OCI-LY1 (cell line): ENCODE results near the gene CNTNAP5.

Experiments used
- H2AFZ ChIP-seq: fragments of 200-600 bp; sonication (generic), shearing (Covaris generic); 2 replicates; pipeline ENCODE4 v1.6.0; 2014; ENCODE audit warnings: antibody characterized with exemption, mild to moderate bottlenecking, low read length
- H3F3A ChIP-seq: fragments of 200-600 bp; sonication (generic), shearing (Covaris generic); 2 replicates; pipeline ENCODE4 v1.6.0; 2014; ENCODE audit warnings: mild to moderate bottlenecking, antibody characterized with exemption, low read length, moderate library complexity; ENCODE audit not compliant: insufficient read depth
- H3K27ac ChIP-seq: fragments of 200-600 bp; sonication (generic); 2 replicates; pipeline ENCODE4 v1.5.1; 2014; ENCODE audit warnings: low read length, mixed run types, mild to moderate bottlenecking, low read depth; ENCODE audit not compliant: poor library complexity, severe bottlenecking
- H3K27me3 ChIP-seq: fragments of 200-600 bp; sonication (generic); 2 replicates; pipeline ENCODE4 v1.6.0; 2014; ENCODE audit warnings: antibody characterized with exemption, mild to moderate bottlenecking, low read length, moderate library complexity; ENCODE audit not compliant: insufficient read depth
- H3K36me3 ChIP-seq: fragments of 200-600 bp; sonication (generic); 2 replicates; pipeline ENCODE4 v1.6.1; 2014; ENCODE audit warnings: mild to moderate bottlenecking, antibody characterized with exemption, low read length, moderate library complexity, mixed read lengths; ENCODE audit not compliant: insufficient read depth
- H3K4me1 ChIP-seq: fragments of 200-600 bp; sonication (generic); 2 replicates; pipeline ENCODE4 v1.5.1; 2014; ENCODE audit warnings: mild to moderate bottlenecking, low read length, moderate library complexity; ENCODE audit not compliant: insufficient read depth, severe bottlenecking
- H3K4me2 ChIP-seq: fragments of 200-600 bp; sonication (generic), shearing (Covaris generic); 2 replicates; pipeline ENCODE4 v1.6.1; 2014; ENCODE audit warnings: low read length
- H3K4me3 ChIP-seq: fragments of 200-600 bp; sonication (generic); 2 replicates; pipeline ENCODE4 v1.5.1; 2014; ENCODE audit warnings: low read length, low read depth, mild to moderate bottlenecking, mixed read lengths; ENCODE audit not compliant: poor library complexity, severe bottlenecking
- H3K79me2 ChIP-seq: fragments of 200-600 bp; shearing (Covaris generic); 2 replicates; pipeline ENCODE4 v1.6.1; 2016; ENCODE audit warnings: mixed run types, low read length, mixed read lengths; ENCODE audit not compliant: insufficient read depth
- H3K9ac ChIP-seq: fragments of 200-600 bp; sonication (generic), shearing (Covaris generic); 2 replicates; pipeline ENCODE4 v1.6.1; 2014; ENCODE audit warnings: mild to moderate bottlenecking, low read length, mixed read lengths
- H3K9me2 ChIP-seq: fragments of 200-600 bp; sonication (generic), shearing (Covaris generic); 2 replicates; pipeline ENCODE4 v1.6.1; 2014; ENCODE audit warnings: low read depth, mild to moderate bottlenecking, low read length, mixed read lengths
- H3K9me3 ChIP-seq: fragments of 200-600 bp; shearing (Covaris generic); 2 replicates; pipeline ENCODE4 v1.6.1; 2014; ENCODE audit warnings: low read length, mixed read lengths
- H4K20me1 ChIP-seq: fragments of 200-600 bp; sonication (generic), shearing (Covaris generic); 2 replicates; pipeline ENCODE4 v1.6.0; 2016; ENCODE audit warnings: mild to moderate bottlenecking, low read length; ENCODE audit not compliant: insufficient read depth
- EZH2 ChIP-seq: fragments of 200-600 bp; sonication (generic), shearing (Covaris generic); IDR thresholded peaks from 2 replicates; pipeline ENCODE4 v1.8.0; 2017; ENCODE audit warnings: borderline replicate concordance, mixed run types, mild to moderate bottlenecking, antibody characterized with exemption, low read length, moderate library complexity, mixed read lengths
- TF ChIP-seq, protein P1 (sequence below): fragments of 200-600 bp; sonication (generic), shearing (Covaris generic); IDR thresholded peaks from 2 replicates; pipeline ENCODE4 v1.5.1; 2017; ENCODE audit warnings: mild to moderate bottlenecking, antibody characterized with exemption, low read length, moderate library complexity, mixed read lengths

Gene CNTNAP5

DNA sequence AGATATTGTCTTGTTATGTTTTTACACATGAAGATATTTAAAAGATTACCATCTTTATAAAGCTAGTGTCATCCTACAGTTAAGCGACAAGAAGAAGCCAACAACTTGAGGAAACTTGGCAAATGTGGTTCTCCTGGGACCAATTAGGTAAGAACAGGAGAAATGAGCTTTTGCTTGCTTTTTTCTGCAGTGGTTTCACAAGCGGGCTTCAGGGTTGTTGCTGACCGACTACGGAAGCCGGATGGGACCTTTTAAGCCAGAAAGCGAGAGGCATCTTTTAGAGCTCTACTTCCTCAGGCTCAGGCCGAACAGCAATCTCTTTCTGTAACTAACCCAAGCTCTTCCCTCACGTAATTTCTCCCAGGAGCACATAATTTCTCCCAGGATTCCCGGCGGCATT is 256.5 kb downstream of the CNTNAP5 start:
- no peak for TF ChIP-seq EZH2
- TF ChIP-seq, protein P1, sequence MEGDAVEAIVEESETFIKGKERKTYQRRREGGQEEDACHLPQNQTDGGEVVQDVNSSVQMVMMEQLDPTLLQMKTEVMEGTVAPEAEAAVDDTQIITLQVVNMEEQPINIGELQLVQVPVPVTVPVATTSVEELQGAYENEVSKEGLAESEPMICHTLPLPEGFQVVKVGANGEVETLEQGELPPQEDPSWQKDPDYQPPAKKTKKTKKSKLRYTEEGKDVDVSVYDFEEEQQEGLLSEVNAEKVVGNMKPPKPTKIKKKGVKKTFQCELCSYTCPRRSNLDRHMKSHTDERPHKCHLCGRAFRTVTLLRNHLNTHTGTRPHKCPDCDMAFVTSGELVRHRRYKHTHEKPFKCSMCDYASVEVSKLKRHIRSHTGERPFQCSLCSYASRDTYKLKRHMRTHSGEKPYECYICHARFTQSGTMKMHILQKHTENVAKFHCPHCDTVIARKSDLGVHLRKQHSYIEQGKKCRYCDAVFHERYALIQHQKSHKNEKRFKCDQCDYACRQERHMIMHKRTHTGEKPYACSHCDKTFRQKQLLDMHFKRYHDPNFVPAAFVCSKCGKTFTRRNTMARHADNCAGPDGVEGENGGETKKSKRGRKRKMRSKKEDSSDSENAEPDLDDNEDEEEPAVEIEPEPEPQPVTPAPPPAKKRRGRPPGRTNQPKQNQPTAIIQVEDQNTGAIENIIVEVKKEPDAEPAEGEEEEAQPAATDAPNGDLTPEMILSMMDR, result no peak
- H3K27me3 ChIP-seq, result no peaks in the 10 kb centered on the region
- H3F3A ChIP-seq, result no peaks in the 10 kb centered on the region
- no peak overlapping the region for H3K27ac ChIP-seq
- H4K20me1 ChIP-seq, result no peaks in the 10 kb centered on the region
- no peaks in the 10 kb centered on the region for H3K36me3 ChIP-seq
- H3K4me2 ChIP-seq, result no peak overlapping the region
- H3K4me3 ChIP-seq, result no peak overlapping the region
- no peaks in the 10 kb centered on the region for H3K9me3 ChIP-seq
- H3K9ac ChIP-seq, result no peak overlapping the region
- no peaks in the 10 kb centered on the region for H3K4me1 ChIP-seq
- H2AFZ ChIP-seq, result no peak overlapping the region
- H3K9me2 ChIP-seq, result no peaks in the 10 kb centered on the region
- no peaks in the 10 kb centered on the region for H3K79me2 ChIP-seq

DNA sequence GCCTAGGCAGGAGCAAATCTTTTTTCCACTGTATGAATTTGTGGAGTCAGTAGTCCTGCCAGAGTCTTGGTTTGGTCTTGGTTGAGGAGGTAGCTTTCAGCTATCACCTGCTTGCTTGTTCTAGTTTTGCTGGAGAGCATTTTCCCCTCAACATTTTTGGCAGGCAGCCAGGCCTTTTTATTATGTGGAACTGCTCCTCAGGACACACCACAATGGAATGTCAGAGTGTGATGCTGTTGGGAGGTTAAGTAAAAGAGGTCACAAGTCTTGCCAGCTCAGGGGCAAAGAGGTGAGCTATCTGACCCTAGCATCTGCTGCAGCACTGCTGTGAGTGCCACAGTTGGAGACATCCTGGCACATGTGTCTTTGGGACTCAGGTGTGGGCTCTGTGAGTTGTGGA is 258.0 kb downstream of the CNTNAP5 start:
- H2AFZ ChIP-seq, result no peak overlapping the region
- no peaks in the 10 kb centered on the region for H4K20me1 ChIP-seq
- H3K27me3 ChIP-seq, result no peaks in the 10 kb centered on the region
- TF ChIP-seq, protein P1, result no peak
- TF ChIP-seq EZH2, result no peak
- H3K79me2 ChIP-seq, result no peaks in the 10 kb centered on the region
- H3K9me2 ChIP-seq, result no peaks in the 10 kb centered on the region
- no peak overlapping the region for H3K9ac ChIP-seq
- H3K9me3 ChIP-seq, result no peaks in the 10 kb centered on the region
- no peaks in the 10 kb centered on the region for H3K4me1 ChIP-seq
- H3F3A ChIP-seq, result no peaks in the 10 kb centered on the region
- H3K36me3 ChIP-seq, result no peaks in the 10 kb centered on the region
- H3K27ac ChIP-seq, result no peak overlapping the region
- no peak overlapping the region for H3K4me2 ChIP-seq
- H3K4me3 ChIP-seq, result no peak overlapping the region

DNA sequence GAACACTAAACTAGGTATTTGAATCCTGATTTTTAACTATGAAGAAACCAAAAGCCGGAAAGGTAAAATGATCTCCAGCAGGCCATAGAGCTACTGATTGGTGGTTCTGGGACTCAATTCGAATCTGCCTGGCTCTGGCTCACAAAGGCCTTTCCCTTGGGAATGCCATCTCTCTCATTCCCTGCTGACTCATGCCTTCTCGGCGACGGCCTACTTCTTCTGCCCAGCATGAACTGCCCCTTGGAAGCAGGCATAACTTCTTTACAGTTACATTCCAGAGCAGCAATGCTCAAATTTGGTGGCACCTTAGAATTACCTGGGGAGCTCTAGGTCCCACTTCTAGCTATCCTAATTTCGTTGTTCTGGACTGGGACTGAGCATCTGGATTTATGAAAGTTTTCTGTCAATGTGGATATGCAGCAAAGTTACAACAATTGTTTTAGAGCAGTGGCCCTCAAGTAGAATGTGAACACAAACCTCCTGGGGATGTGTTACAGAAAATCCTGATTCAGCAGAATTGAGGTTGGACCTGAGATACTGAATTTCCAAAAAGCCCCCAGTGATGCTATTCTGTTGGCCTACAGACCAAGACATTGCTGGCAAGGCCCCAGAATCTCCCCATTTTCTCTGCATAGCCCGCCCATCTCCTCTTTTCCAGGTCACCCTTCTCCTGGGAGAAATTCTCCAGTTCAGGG is 261.1 kb downstream of the CNTNAP5 start:
- TF ChIP-seq EZH2, result no peak
- TF ChIP-seq, protein P1, result no peak
- Histone ChIP-seq H3K27ac (no peak overlapping the region), H3K4me3 (no peak overlapping the region), H2AFZ (no peak overlapping the region), H3K36me3 (no peaks in the 10 kb centered on the region), H3K9me2 (no peaks in the 10 kb centered on the region), H3F3A (no peaks in the 10 kb centered on the region), H3K9ac (no peak overlapping the region), H4K20me1 (no peaks in the 10 kb centered on the region), H3K4me1 (no peaks in the 10 kb centered on the region), H3K27me3 (no peaks in the 10 kb centered on the region), H3K9me3 (no peaks in the 10 kb centered on the region), H3K79me2 (no peaks in the 10 kb centered on the region), H3K4me2 (no peak overlapping the region)
